Spinal cord (tissue), 10 donors: ENCODE data around the gene HTR7. TPM values are rescaled to one million over a fixed set of nuclear protein-coding genes. Genes with fewer than 3 reads are reported as not detected.

Experiments used
- DNase-seq, 6 donors: peaks; one replicate each; pipeline versions ENCODE4 v3.0.0 to v3.0.0-alpha.2; 2013 to 2015; ENCODE audit warnings: low spot score in 6 of 6, low read depth in 4 of 6
- H3K27ac ChIP-seq: one replicate; pipeline ENCODE4 v1.5.1; 2013; ENCODE audit warnings: low read depth, low read length, control low read depth
- H3K27me3 ChIP-seq: one replicate; pipeline ENCODE4 v1.6.1; 2013; ENCODE audit warnings: low read length; ENCODE audit not compliant: control insufficient read depth, insufficient read depth
- H3K36me3 ChIP-seq: one replicate; pipeline ENCODE4 v1.6.1; 2013; ENCODE audit warnings: low read length; ENCODE audit not compliant: control insufficient read depth, insufficient read depth
- H3K4me1 ChIP-seq: one replicate; pipeline ENCODE4 v1.6.1; 2013; ENCODE audit warnings: low read length; ENCODE audit not compliant: control insufficient read depth, insufficient read depth
- H3K4me3 ChIP-seq: one replicate; pipeline ENCODE4 v1.5.1; 2013; ENCODE audit warnings: low read depth, low read length, control low read depth
- H3K9me3 ChIP-seq: one replicate; pipeline ENCODE4 v1.6.1; 2013; ENCODE audit warnings: low read length; ENCODE audit not compliant: control insufficient read depth, insufficient read depth
- WGBS: methylation state at CpG from one replicate; pipeline ENCODE4 v1.1.5; 2013; ENCODE audit warnings: missing lambda C conversion rate; ENCODE audit not compliant: insufficient coverage; 5-methylcytosine and 5-hydroxymethylcytosine counted together
- polyA plus RNA-seq, 2 donors: library from polyadenylated mRNA; unstranded; fragments of 120-200 nt; gene quantifications; one replicate each; pipeline ENCODE4 v1.2.1, GENCODE V29; 2013; ENCODE audit not compliant: insufficient read length in 2 of 2
- total RNA-seq, 2 donors: library from RNA; depleted of rRNA in 1 of 2; stranded (reverse); fragments of 120-200 nt in 1 of 2; fragments of >200 nt in 1 of 2; gene quantifications; one replicate each; pipeline versions ENCODE4 v1.2.3 to v1.2.4, GENCODE V29; 2013 to 2014
- donor health status: healthy.

HTR7 gene
- total and polyA plus RNA-seq, 4 donors: 3.0 to 12.4 (median 7.7) TPM

DNA sequence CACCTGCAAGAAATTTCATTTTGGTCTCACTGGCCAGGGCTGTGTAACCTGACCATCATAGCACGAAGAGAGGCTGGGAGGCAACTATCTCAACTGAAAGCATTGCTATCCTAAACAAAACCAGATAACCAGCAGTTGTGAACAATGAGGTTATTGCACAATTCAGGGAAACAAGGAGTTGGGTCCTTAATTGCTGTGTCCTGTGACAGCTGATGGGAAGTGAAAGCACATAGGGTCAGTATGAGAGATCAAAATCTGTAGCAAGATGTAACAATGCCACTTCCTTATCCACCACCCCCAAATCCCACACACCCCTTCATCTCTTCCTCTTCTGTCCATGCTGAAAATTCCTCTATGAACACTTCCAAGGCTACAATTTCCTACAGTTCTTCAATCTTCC lies 80.2 kb downstream of the HTR7 start:
- no peak overlapping the region for H3K4me3 ChIP-seq
- H3K27me3 ChIP-seq: no peaks in the 10 kb centered on the region
- H3K4me1 ChIP-seq: no peaks in the 10 kb centered on the region
- no peak for DNase-seq
- no CpG with 5 or more reads among the region's 1 CpG for WGBS
- H3K36me3 ChIP-seq: no peaks in the 10 kb centered on the region
- no peaks in the 10 kb centered on the region for H3K9me3 ChIP-seq
- H3K27ac ChIP-seq: no peak overlapping the region

DNA sequence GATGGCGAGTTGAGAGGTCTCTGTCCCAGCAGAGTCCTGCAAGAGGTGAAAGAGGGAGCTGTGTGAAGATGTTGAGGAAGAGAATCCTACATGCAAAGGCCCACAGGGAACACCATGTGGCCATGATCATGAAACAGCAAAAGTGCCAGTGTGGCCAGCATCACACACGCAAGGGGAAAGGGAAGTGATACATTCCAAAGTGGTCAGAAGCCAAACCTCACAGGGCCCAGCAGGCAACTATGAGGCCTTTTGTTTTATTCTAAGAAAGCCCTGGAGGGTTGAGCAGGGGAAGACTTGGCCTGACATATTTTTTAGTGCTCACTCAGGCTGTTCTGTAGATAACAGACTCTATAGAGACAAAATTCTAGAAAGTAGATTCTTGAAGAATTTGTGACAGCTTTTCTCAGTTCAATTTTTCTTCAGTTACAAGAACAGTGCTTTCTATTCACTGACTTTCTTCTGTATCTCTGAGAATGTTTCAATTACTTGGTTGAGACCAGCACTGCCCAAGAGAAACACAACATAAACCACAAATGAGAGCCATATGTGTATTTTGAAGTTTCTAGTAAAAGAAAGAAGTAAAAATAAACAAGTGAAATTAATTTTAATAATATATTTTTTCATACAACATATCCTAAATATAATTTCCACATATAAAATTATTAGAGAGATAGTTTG lies 82.3 kb downstream of the HTR7 start:
- peaks cover 2% of the 10 kb centered on the region for H3K9me3 ChIP-seq
- no peaks in the 10 kb centered on the region for H3K27me3 ChIP-seq
- H3K4me1 ChIP-seq: no peaks in the 10 kb centered on the region
- no peaks in the 10 kb centered on the region for H3K36me3 ChIP-seq
- 54% methylated on average over 2 of the region's 2 CpGs for WGBS
- no peak overlapping the region for H3K4me3 ChIP-seq
- H3K27ac ChIP-seq: peak overlapping the region; percentile 22
- peak in 1 of 6 donors; percentile 8 for DNase-seq

DNA sequence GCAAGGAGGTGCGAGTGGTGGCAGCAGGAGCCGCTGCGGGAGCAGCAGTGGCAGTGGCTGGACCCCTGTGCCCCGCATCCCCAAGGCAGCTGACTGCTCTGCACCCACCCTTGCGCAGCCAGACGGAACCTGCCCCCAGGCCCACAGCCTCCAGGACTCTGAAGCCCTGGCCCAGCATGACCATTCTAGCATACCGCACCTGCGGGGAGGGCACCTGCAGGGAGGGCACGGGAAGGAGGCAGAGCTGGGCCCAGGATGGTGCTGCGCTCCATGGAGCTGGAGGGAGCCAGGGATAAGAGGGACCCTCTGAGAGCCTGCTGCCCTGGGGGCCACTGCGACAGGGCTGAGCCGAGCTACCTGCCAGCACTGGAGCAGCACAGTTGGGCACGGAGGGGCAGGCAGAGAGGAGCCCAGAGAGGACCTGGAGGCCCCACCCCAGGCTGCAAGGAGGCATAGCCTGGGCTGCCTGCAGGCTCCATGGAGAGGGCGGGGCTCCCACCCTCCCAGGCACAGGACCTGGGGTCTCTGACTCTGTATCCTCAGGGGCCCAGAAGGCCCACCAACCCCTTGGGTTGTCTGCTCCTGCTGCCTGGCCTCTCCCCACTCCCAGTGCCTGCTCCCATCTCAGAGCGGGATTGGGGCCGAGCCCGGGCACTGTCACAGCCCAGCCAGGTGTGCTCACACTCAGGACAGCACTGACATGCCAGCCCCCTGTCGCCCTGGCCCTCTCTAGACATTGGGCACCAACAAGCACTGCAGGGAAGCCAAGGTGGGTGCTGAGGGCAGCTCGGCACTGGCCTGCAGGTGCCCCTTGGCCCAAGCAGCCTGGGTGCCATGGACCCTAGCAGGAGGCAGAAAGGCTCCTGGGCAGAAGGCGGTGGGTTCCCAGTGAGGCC lies 87.6 kb downstream of the HTR7 start:
- Histone ChIP-seq H3K9me3 (peaks cover 2% of the 10 kb centered on the region), H3K4me1 (no peaks in the 10 kb centered on the region), H3K4me3 (no peak overlapping the region), H3K27ac (no peak overlapping the region), H3K36me3 (peaks cover 3% of the 10 kb centered on the region), H3K27me3 (no peaks in the 10 kb centered on the region)
- DNase-seq: no peak
- WGBS: 95% methylated on average over 20 of the region's 20 CpGs

DNA sequence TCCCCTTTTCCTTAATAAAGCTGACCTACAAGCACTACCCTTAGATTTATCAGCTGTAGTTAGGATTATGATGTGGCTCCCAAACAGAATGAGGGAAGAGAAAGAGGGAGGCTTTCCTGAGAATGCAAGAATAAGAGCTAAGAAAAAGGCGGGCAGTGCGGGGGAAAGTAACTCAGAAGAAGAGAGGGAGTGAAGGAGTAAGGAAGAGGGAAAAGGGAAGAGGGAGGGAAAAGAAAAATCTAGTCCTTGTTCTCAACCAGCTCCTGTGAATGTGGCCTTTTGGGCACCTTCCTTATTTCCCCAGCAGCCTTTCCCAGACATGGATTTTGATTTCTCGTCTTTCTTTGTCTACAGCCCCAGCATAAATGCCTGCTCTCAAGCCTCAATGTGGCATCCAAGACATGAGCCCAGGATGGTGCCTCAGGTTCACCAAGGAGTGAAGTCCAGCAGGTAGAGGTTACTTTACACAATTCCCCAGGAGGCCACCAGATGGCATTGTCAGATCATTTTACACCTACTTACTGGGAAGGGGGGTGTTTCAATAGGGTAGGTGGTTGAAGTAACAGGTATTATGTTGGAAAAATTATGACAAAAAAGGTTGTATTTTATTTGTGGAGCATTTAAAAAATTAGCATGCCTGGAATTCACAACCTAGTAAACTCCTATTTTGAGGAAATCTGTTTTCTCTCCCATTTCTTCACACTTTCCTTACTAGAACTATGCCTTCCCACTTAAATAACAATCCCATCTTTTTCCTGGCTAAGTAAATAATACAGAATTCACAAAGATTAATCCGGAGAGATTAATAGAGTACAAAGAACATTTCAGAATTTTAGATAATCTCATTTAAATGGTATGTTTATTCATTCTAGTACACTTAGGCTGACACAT lies 106.5 kb downstream of the HTR7 start:
- no peak overlapping the region for H3K4me3 ChIP-seq
- DNase-seq: peak in 2 of 6 donors; percentile 28 to 32
- WGBS: 62% methylated on average over 2 of the region's 4 CpGs

DNA sequence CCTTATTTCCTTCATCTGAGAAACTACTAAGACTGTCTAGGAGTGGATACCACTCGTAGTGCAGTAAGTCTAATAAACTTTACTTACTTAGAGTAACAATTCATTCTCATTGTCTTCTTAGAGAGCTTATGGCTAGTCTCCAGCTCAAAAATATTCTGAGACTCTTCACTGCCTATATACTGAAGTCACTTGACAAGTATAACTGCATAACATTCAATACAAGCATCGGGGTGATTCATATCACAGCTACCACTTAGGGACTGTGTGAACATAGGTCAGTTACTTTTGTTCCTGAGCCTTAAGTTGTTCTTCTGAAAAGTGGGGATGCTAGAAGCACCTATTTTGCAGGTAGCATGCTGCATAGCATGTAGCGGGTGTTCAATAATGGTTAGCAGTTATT lies 111.0 kb downstream of the HTR7 start:
- H3K9me3 ChIP-seq: no peaks in the 10 kb centered on the region
- H3K27ac ChIP-seq: no peak overlapping the region
- 80% methylated on average over 1 of the region's 3 CpGs for WGBS
- H3K4me3 ChIP-seq: no peak overlapping the region
- no peaks in the 10 kb centered on the region for H3K36me3 ChIP-seq
- H3K27me3 ChIP-seq: no peaks in the 10 kb centered on the region
- DNase-seq: no peak
- H3K4me1 ChIP-seq: no peaks in the 10 kb centered on the region

More for the DNA sequence above, 106.5 kb downstream of the HTR7 start:
- no peaks in the 10 kb centered on the region for H3K4me1 ChIP-seq
- H3K27ac ChIP-seq: no peak overlapping the region
- no peaks in the 10 kb centered on the region for H3K9me3 ChIP-seq
- H3K36me3 ChIP-seq: no peaks in the 10 kb centered on the region
- no peaks in the 10 kb centered on the region for H3K27me3 ChIP-seq

DNA sequence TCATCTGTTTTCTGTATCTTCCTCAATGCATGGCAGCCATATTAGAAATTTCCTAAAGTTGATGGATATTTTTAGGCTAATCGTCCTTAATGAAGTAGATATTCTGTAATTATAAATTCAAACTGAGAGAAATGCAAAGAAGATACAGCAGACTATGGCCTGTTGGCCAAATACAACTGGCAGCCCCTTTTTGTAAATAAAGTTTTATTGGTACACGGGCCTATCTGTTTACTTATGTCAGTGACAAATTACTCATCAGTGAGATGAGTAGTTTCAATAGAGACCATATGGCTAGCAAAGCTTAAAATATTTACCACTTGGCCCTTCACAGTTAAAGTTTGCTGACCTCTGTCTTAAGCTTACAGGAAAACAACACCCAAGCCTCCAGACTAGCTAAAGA lies 112.3 kb downstream of the HTR7 start:
- Histone ChIP-seq H3K27ac (no peak overlapping the region), H3K4me3 (no peak overlapping the region), H3K27me3 (no peaks in the 10 kb centered on the region), H3K9me3 (no peaks in the 10 kb centered on the region), H3K36me3 (no peaks in the 10 kb centered on the region), H3K4me1 (no peaks in the 10 kb centered on the region)
- DNase-seq: no peak
- no CpG with 5 or more reads among the region's 2 CpGs for WGBS

DNA sequence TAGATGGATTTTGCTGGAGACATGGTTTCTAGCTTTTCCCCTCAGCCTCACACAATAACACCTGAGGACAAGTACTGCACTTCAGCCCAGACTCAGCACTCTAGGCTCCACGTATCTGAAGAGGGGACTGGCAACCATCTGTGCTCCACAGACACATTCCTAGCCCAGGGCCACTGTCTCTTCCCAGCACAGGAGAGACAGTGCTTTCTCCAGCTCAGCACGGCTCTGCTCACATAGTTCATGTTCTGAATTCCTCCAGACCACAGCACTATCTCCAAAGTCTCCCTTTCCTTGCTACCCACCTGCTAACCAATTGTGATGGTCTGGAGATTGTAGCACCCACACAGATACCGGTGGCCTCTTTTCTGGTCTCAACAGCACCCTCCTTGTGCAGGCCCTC lies 114.5 kb downstream of the HTR7 start:
- WGBS: 90% methylated on average over 2 of the region's 3 CpGs
- H3K27ac ChIP-seq: no peak overlapping the region
- H3K36me3 ChIP-seq: no peaks in the 10 kb centered on the region
- no peak overlapping the region for H3K4me3 ChIP-seq
- H3K27me3 ChIP-seq: no peaks in the 10 kb centered on the region
- no peaks in the 10 kb centered on the region for H3K4me1 ChIP-seq
- no peak for DNase-seq
- no peaks in the 10 kb centered on the region for H3K9me3 ChIP-seq

DNA sequence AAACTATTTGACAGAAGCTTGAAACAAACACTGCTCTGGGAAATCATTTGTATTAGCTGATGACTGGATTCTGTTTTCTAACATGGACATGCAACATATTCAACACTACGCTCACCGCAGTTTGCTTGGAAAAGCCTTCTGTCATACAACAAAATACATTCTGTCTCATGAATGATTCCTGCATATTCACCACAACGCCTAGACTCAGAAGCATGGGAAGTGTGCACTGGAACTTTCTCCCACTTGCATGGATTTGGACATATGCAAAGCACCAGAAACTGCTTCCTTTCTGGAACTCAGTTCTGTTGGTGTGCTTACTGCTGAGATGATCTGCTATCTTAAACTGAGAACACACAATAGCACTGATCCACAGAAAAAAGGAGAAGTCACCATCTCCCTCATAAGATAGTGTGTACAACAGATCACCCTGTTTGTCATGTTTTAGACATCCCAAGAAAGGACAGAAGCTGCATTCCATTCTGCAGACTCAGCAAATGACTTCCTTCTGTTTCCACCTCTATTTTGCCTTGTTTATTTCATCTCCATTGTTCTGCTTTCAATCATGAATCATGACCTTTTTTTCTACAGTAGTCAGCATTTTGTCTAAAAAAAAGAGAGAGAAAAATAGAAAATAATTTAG lies 115.8 kb downstream of the HTR7 start:
- DNase-seq: peak in 1 of 6 donors; percentile 66
- no peak overlapping the region for H3K4me3 ChIP-seq
- H3K4me1 ChIP-seq: no peaks in the 10 kb centered on the region
- no peaks in the 10 kb centered on the region for H3K36me3 ChIP-seq
- no peak overlapping the region for H3K27ac ChIP-seq
- 83% methylated on average over 3 of the region's 3 CpGs for WGBS
- H3K27me3 ChIP-seq: no peaks in the 10 kb centered on the region
- H3K9me3 ChIP-seq: no peaks in the 10 kb centered on the region

DNA sequence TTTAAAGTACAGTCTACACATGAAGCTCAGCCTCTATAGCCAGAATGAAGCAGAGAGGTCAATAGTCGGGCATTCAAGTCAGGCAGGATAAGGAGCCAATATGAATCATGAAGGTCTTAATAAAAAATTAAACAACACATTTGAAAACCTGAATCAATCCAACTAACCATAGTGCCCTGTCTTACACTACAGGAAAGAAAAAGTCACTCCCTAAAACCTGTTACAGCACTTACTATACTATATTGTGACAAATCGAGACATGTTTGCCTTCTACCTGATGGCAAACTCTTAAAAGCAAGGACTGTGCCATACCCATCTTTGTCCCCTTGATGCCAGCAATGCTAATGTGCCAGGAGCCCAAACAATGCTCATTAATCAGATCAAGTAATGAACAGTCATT lies 117.6 kb downstream of the HTR7 start:
- no peak for DNase-seq
- no peaks in the 10 kb centered on the region for H3K9me3 ChIP-seq
- no peak overlapping the region for H3K4me3 ChIP-seq
- no peaks in the 10 kb centered on the region for H3K27me3 ChIP-seq
- H3K4me1 ChIP-seq: no peaks in the 10 kb centered on the region
- no peak overlapping the region for H3K27ac ChIP-seq
- no CpG with 5 or more reads among the region's 2 CpGs for WGBS
- H3K36me3 ChIP-seq: no peaks in the 10 kb centered on the region
